ENCODE results near the gene USP19.
A peak's percentile ranks its signal among the peaks of the same experiment; 100 is the strongest.

Gene USP19

DNA sequence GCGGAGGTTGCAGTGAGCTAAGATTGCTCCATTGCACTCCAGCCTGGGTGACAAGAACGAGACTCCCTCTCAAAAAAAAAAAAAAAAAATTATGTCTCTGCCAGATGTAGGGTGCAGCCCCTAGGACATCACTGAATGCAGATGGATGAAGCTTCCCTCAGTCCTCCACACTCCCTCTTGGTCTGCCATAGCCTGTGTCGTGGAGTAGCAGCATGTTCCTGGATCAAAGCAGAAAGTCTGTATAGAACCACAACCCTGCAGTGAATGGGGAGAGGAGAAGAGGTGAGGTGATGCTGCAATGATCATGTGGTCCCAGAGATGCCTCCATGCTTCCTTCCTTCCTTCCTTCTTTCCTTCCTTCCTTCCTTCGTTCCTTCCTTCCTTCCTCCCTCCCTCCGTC lies 27.5 kb upstream of the USP19 start:
- Histone ChIP-seq H3K18ac (ENCODE audit: low read length) (no peak overlapping the region), H3K27me3 (ENCODE audit: control insufficient read depth in 3 of 3, insufficient read depth in 3 of 3, low read depth in 1 of 3, low read length in 3 of 3) (peaks cover 0 to 4% (median 0%) of the 10 kb centered on the region in 3 experiments)
- no CpG with 5 or more reads among the region's 5 CpGs for WGBS, 2 donors (ENCODE audit: extremely low coverage in 2 of 2, insufficient read length in 2 of 2, insufficient replicate concordance in 1 of 2)

DNA sequence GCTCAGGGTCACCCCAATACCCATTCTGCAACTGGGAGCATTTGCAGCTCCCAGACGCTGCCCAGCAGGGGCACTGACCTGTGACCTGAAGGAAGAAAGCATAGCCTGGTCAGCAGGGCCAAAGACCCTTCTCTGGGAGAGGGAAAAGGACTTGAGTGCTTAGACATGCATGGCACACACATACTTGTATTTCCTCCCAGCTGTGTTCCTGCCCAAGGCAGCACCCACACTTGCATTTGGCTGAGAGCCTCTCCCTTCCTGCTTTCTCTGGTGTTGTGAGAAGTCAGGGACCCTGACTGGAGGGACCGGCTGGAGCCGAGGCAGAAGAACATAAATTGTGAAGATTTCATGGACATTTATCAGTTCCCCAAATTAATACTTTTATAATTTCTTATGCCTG lies 19.5 kb upstream of the USP19 start:
- Histone ChIP-seq H3K36me3 (replicated peaks in 1 of 2; ENCODE audit: control insufficient read depth in 2 of 2, insufficient read depth in 2 of 2, low read length in 2 of 2) (no peaks in the 10 kb centered on the region), H2BK12ac (ENCODE audit: low read length) (no peak overlapping the region), H2BK15ac (ENCODE audit: low read length) (no peak overlapping the region), H2AK5ac (ENCODE audit: low read depth, low read length) (no peak overlapping the region), H2BK120ac (ENCODE audit: low read depth, low read length) (no peak overlapping the region), H4K91ac (ENCODE audit: low read depth, low read length, poor library complexity) (no peak overlapping the region), H2AFZ (ENCODE audit: low read length) (no peak overlapping the region), H3K4me2 (ENCODE audit: insufficient read depth, low read length, poor library complexity, severe bottlenecking) (no peak overlapping the region), H3K79me1 (ENCODE audit: low read depth, low read length) (no peaks in the 10 kb centered on the region), H3K4me3 (ENCODE audit: low read length in 2 of 2) (no peak overlapping the region), H3K23ac (ENCODE audit: low read depth, low read length, poor library complexity) (no peak overlapping the region), H4K8ac (ENCODE audit: low read depth, low read length) (no peak overlapping the region), H3K9me3 (replicated peaks in 1 of 2; ENCODE audit: control insufficient read depth in 2 of 2, insufficient read depth in 1 of 2, low read depth in 1 of 2, low read length in 2 of 2) (peaks cover 5% of the 10 kb centered on the region in 2 donors), H3K27me3 (ENCODE audit: control insufficient read depth in 3 of 3, insufficient read depth in 3 of 3, low read depth in 1 of 3, low read length in 3 of 3) (peaks cover 0 to 5% (median 0%) of the 10 kb centered on the region in 3 experiments), H2BK5ac (ENCODE audit: low read length) (no peak overlapping the region), H3K14ac (ENCODE audit: low read length) (no peak overlapping the region), H3K9ac (ENCODE audit: low read depth, low read length, poor library complexity) (no peak overlapping the region), H3K18ac (ENCODE audit: low read length) (no peak overlapping the region), H3K4me1 (ENCODE audit: control insufficient read depth in 2 of 2, insufficient read depth in 1 of 2, low read depth in 1 of 2, low read length in 2 of 2) (peaks cover 4 to 5% of the 10 kb centered on the region in 2 donors), H3K4ac (ENCODE audit: low read length) (no peak overlapping the region), H3K27ac (replicated peaks; ENCODE audit: low read length) (no peak overlapping the region)
- DNase-seq (ENCODE audit: low spot score): no peak
- no CpG with 5 or more reads among the region's 3 CpGs for WGBS, 2 donors (ENCODE audit: extremely low coverage in 2 of 2, insufficient read length in 2 of 2, insufficient replicate concordance in 1 of 2)

More for the DNA sequence above, 27.5 kb upstream of the USP19 start:
- H4K91ac ChIP-seq (ENCODE audit: low read depth, low read length, poor library complexity): no peak overlapping the region
- no peak overlapping the region for H3K4ac ChIP-seq (ENCODE audit: low read length)
- H2BK12ac ChIP-seq (ENCODE audit: low read length): no peak overlapping the region
- no peak overlapping the region for H2BK5ac ChIP-seq (ENCODE audit: low read length)
- no peak overlapping the region for H3K14ac ChIP-seq (ENCODE audit: low read length)
- no peaks in the 10 kb centered on the region for H3K4me1 ChIP-seq (ENCODE audit: control insufficient read depth in 2 of 2, insufficient read depth in 1 of 2, low read depth in 1 of 2, low read length in 2 of 2)
- no peak overlapping the region for H3K4me2 ChIP-seq (ENCODE audit: insufficient read depth, low read length, poor library complexity, severe bottlenecking)
- no peak overlapping the region for H2AK5ac ChIP-seq (ENCODE audit: low read depth, low read length)
- no peak for DNase-seq (ENCODE audit: low spot score)
- no peaks in the 10 kb centered on the region for H3K79me1 ChIP-seq (ENCODE audit: low read depth, low read length)
- peaks cover 0 to 2% of the 10 kb centered on the region in 2 donors for H3K9me3 ChIP-seq (replicated peaks in 1 of 2; ENCODE audit: control insufficient read depth in 2 of 2, insufficient read depth in 1 of 2, low read depth in 1 of 2, low read length in 2 of 2)
- no peak overlapping the region for H2BK120ac ChIP-seq (ENCODE audit: low read depth, low read length)
- no peak overlapping the region for H3K9ac ChIP-seq (ENCODE audit: low read depth, low read length, poor library complexity)
- no peak overlapping the region for H4K8ac ChIP-seq (ENCODE audit: low read depth, low read length)
- H3K4me3 ChIP-seq (ENCODE audit: low read length in 2 of 2): no peak overlapping the region
- H3K36me3 ChIP-seq (replicated peaks in 1 of 2; ENCODE audit: control insufficient read depth in 2 of 2, insufficient read depth in 2 of 2, low read length in 2 of 2): no peaks in the 10 kb centered on the region
- no peak overlapping the region for H2BK15ac ChIP-seq (ENCODE audit: low read length)
- no peak overlapping the region for H2AFZ ChIP-seq (ENCODE audit: low read length)
- H3K27ac ChIP-seq (replicated peaks; ENCODE audit: low read length): no peak overlapping the region
- no peak overlapping the region for H3K23ac ChIP-seq (ENCODE audit: low read depth, low read length, poor library complexity)

DNA sequence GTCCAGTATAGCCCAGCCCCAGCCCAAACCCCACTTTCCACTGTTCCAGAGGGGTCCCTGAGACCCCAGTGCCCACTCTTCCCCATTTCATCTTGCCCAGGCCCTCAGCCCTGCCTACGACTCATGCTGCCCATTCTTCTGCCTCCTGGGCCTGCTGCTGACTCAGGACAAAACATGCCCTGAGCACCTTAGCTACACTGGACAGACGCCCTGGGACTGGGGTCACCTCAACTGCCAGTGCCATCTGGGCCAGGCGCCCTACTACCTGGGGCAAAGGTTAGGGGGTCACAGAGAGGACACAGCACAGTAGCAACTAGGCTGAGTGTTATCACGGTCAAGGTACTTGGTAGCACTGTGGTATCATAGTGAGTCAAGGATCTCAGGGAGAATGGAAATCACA lies 14.9 kb upstream of the USP19 start:
- H2BK120ac ChIP-seq (ENCODE audit: low read depth, low read length): no peak overlapping the region

DNA sequence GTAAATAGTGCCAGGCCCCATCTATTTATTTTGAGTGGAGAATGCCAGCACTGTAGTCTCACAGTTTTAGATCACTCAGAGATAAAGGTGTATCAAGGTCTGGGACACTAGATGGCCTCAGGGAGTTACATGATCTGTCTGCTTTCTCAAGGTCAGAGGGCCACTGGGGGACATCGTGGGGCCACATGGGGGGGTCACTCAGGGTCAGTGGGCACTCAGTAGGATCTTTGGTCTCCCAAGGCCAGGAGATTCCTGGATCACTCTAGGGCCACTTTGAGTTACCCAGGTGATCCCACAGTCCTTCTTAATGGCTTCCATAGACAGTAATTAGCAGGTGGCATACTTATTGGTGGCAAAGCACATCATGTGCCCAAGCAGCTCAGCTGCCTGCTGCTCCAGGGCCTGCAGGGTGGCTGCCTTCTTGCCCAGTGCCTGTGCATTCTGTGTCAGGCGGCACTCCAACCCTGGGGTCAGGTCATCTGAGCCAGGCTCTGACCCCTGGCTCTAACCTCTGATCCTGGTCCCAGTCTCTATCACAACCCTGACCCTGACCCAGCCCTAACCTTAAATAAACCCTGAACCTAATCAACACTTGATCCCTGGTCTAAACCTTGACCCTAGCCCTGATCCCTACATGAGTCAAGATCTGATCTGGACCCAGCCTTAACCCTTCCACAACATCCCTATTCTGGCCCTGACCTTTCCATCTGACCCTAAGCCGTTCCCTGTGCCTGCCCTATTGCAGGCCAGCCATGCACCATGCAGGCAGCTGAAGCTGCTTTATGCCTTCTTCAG lies 14.0 kb upstream of the USP19 start:
- no peak overlapping the region for H3K27ac ChIP-seq (replicated peaks; ENCODE audit: low read length)
- WGBS, 2 donors (ENCODE audit: extremely low coverage in 2 of 2, insufficient read length in 2 of 2, insufficient replicate concordance in 1 of 2): no CpG with 5 or more reads among the region's 3 CpGs

More for the DNA sequence above, 14.9 kb upstream of the USP19 start:
- H3K9me3 ChIP-seq (replicated peaks in 1 of 2; ENCODE audit: control insufficient read depth in 2 of 2, insufficient read depth in 1 of 2, low read depth in 1 of 2, low read length in 2 of 2): no peaks in the 10 kb centered on the region
- DNase-seq (ENCODE audit: low spot score): no peak
- H2BK12ac ChIP-seq (ENCODE audit: low read length): no peak overlapping the region
- H4K8ac ChIP-seq (ENCODE audit: low read depth, low read length): no peak overlapping the region
- H3K14ac ChIP-seq (ENCODE audit: low read length): no peak overlapping the region
- H3K79me1 ChIP-seq (ENCODE audit: low read depth, low read length): peaks cover 3% of the 10 kb centered on the region
- H3K4me1 ChIP-seq (ENCODE audit: control insufficient read depth in 2 of 2, insufficient read depth in 1 of 2, low read depth in 1 of 2, low read length in 2 of 2): peaks cover 9 to 11% of the 10 kb centered on the region in 2 donors
- peak overlapping the region; percentile 6 for H2BK15ac ChIP-seq (ENCODE audit: low read length)
- no peak overlapping the region for H3K4me2 ChIP-seq (ENCODE audit: insufficient read depth, low read length, poor library complexity, severe bottlenecking)
- no peak overlapping the region for H3K4me3 ChIP-seq (ENCODE audit: low read length in 2 of 2)
- no peak overlapping the region for H3K23ac ChIP-seq (ENCODE audit: low read depth, low read length, poor library complexity)
- H3K18ac ChIP-seq (ENCODE audit: low read length): no peak overlapping the region
- no peak overlapping the region for H4K91ac ChIP-seq (ENCODE audit: low read depth, low read length, poor library complexity)
- H3K27ac ChIP-seq (replicated peaks; ENCODE audit: low read length): no peak overlapping the region
- no peak overlapping the region for H3K4ac ChIP-seq (ENCODE audit: low read length)
- H3K27me3 ChIP-seq (ENCODE audit: control insufficient read depth in 3 of 3, insufficient read depth in 3 of 3, low read depth in 1 of 3, low read length in 3 of 3): no peaks in the 10 kb centered on the region
- H2BK5ac ChIP-seq (ENCODE audit: low read length): peak overlapping the region; percentile 16
- H2AFZ ChIP-seq (ENCODE audit: low read length): no peak overlapping the region
- H3K9ac ChIP-seq (ENCODE audit: low read depth, low read length, poor library complexity): no peak overlapping the region
- no CpG with 5 or more reads among the region's 4 CpGs for WGBS, 2 donors (ENCODE audit: extremely low coverage in 2 of 2, insufficient read length in 2 of 2, insufficient replicate concordance in 1 of 2)
- H2AK5ac ChIP-seq (ENCODE audit: low read depth, low read length): peak overlapping the region; percentile 92
- H3K36me3 ChIP-seq (replicated peaks in 1 of 2; ENCODE audit: control insufficient read depth in 2 of 2, insufficient read depth in 2 of 2, low read length in 2 of 2): peaks cover 5 to 8% of the 10 kb centered on the region in 2 donors

More for the DNA sequence above, 14.0 kb upstream of the USP19 start:
- H3K9me3 ChIP-seq (replicated peaks in 1 of 2; ENCODE audit: control insufficient read depth in 2 of 2, insufficient read depth in 1 of 2, low read depth in 1 of 2, low read length in 2 of 2): no peaks in the 10 kb centered on the region
- no peak overlapping the region for H2BK120ac ChIP-seq (ENCODE audit: low read depth, low read length)
- H2BK15ac ChIP-seq (ENCODE audit: low read length): peak overlapping the region; percentile 6
- H3K23ac ChIP-seq (ENCODE audit: low read depth, low read length, poor library complexity): no peak overlapping the region
- no peak overlapping the region for H3K4me3 ChIP-seq (ENCODE audit: low read length in 2 of 2)
- no peak overlapping the region for H3K4me2 ChIP-seq (ENCODE audit: insufficient read depth, low read length, poor library complexity, severe bottlenecking)
- H3K27me3 ChIP-seq (ENCODE audit: control insufficient read depth in 3 of 3, insufficient read depth in 3 of 3, low read depth in 1 of 3, low read length in 3 of 3): no peaks in the 10 kb centered on the region
- H2BK12ac ChIP-seq (ENCODE audit: low read length): peak overlapping the region; percentile 28
- H4K8ac ChIP-seq (ENCODE audit: low read depth, low read length): no peak overlapping the region
- H3K18ac ChIP-seq (ENCODE audit: low read length): peak overlapping the region; percentile 48
- H2AK5ac ChIP-seq (ENCODE audit: low read depth, low read length): peak overlapping the region; percentile 92
- no peak overlapping the region for H3K4ac ChIP-seq (ENCODE audit: low read length)
- H2AFZ ChIP-seq (ENCODE audit: low read length): no peak overlapping the region
- H3K14ac ChIP-seq (ENCODE audit: low read length): no peak overlapping the region
- no peak overlapping the region for H4K91ac ChIP-seq (ENCODE audit: low read depth, low read length, poor library complexity)
- H3K79me1 ChIP-seq (ENCODE audit: low read depth, low read length): peaks cover 3% of the 10 kb centered on the region
- no peak overlapping the region for H3K9ac ChIP-seq (ENCODE audit: low read depth, low read length, poor library complexity)
- no peak for DNase-seq (ENCODE audit: low spot score)
- peaks cover 4 to 7% of the 10 kb centered on the region in 2 donors for H3K4me1 ChIP-seq (ENCODE audit: control insufficient read depth in 2 of 2, insufficient read depth in 1 of 2, low read depth in 1 of 2, low read length in 2 of 2)
- H3K36me3 ChIP-seq (replicated peaks in 1 of 2; ENCODE audit: control insufficient read depth in 2 of 2, insufficient read depth in 2 of 2, low read length in 2 of 2): peaks cover 5 to 11% of the 10 kb centered on the region in 2 donors
- no peak overlapping the region for H2BK5ac ChIP-seq (ENCODE audit: low read length)
